Activated CD4-positive, alpha-beta memory T cell treated with anti-CD3 and anti-CD28 coated beads for 36 hours (primary cell): ENCODE measurements around the gene EXOC2. TPM values are rescaled to one million over a fixed set of nuclear protein-coding genes. Genes with fewer than 3 reads are reported as not detected.
A peak's percentile ranks its signal among the peaks of the same experiment; 100 is the strongest.

ENCODE experiments used
- CTCF ChIA-PET: fragments of 350-600 bp; sonication (Branson Sonifier 250); formaldehyde crosslinking; loops from one replicate; lab custom pipeline; 2021; ENCODE audit warnings: antibody characterized with exemption, inconsistent platforms; lab: Charles Lee
- POLR2A ChIA-PET: fragments of 350-600 bp; sonication (Branson Sonifier 250); formaldehyde crosslinking; loops from one replicate; lab custom pipeline; 2021; ENCODE audit warnings: antibody characterized with exemption; lab: Charles Lee
- DNase-seq: peaks from one replicate; pipeline ENCODE4 v3.0.0-alpha.2; 2020
- H3K27ac Mint-ChIP-seq: one replicate; pipeline ENCODE4 v1.8.0; 2021; ENCODE audit warnings: mixed read lengths
- H3K27me3 Mint-ChIP-seq: one replicate; pipeline ENCODE4 v1.8.0; 2021; ENCODE audit warnings: mixed read lengths
- H3K36me3 Mint-ChIP-seq: one replicate; pipeline ENCODE4 v1.8.0; 2021; ENCODE audit warnings: mixed read lengths
- H3K4me1 Mint-ChIP-seq: one replicate; pipeline ENCODE4 v1.8.0; 2021; ENCODE audit warnings: low read depth, mixed read lengths
- H3K4me3 Mint-ChIP-seq: one replicate; pipeline ENCODE4 v1.8.0; 2021; ENCODE audit warnings: mild to moderate bottlenecking, mixed read lengths
- H3K9me3 Mint-ChIP-seq: one replicate; pipeline ENCODE4 v1.8.0; 2021; ENCODE audit warnings: mixed read lengths
- intact Hi-C: fragments of 100-400 bp; cut with micrococcal nuclease; formaldehyde crosslinking; loops from one replicate; pipeline ENCODE4 v1.15.1; 2023
- total RNA-seq, 2 experiments: library from RNA; stranded (reverse); gene quantifications; one replicate each; pipeline ENCODE4 v1.2.3, GENCODE V29; 2021

The EXOC2 gene
- total RNA-seq, 2 experiments from 2014 or later = 40.5 to 42.3 TPM

DNA sequence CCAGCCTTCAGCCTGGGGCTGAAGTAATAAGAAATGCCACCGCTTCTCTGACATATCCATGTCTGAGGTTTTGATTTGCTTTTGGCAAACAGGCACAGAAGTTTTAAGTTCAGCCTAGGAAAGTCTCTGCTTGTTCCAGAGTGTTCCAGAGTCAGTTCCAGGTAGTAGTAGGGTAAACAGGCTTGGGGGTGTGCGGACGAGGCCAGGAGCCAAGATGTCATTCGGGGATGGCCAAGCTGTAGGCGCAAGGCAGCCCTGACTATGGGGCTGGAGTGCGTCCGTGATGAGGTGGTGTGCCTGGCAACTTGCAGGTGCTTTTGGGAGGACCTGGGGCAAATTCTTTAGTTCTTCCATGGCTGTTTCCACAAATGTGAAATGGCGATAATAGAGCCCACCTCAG lies 241.1 kb downstream of the EXOC2 start:
- H3K4me3 Mint-ChIP-seq = no peak overlapping the region
- CTCF ChIA-PET = no interaction called here
- POLR2A ChIA-PET = interaction anchor here (1.0 kb wide), 1 partner anchor 27 kb away, joined by 3 read pairs; no protein-coding TSS in a partner anchor

DNA sequence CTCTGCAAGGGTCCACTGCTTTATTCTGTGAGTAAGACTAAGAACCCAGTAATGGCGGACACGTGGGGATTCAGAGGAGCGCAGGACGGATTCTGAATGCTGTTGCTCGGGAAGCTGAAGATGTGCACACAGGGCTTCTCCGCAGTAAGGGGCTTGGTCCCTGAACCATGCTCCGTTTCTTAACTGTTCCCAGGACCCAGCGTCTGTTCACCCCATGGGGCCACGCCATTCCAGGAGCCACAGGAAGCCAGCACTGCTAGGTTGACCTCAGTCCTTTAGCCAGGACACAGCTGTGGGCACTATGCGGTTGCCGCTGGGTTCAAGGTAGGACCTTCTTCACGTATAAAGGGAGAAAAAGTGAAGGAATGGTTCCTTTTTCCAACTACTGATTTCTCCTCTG lies 241.6 kb downstream of the EXOC2 start:
- H3K36me3 Mint-ChIP-seq = peaks cover 5% of the 10 kb centered on the region
- no peaks in the 10 kb centered on the region for H3K9me3 Mint-ChIP-seq
- intact Hi-C loops = no loop called here
- POLR2A ChIA-PET = interaction anchor here (1.0 to 1.2 kb wide), 2 partner anchors 17 to 26 kb away, joined by 3 read pairs; no protein-coding TSS in a partner anchor
- no peak overlapping the region for H3K4me3 Mint-ChIP-seq
- peaks cover 1% of the 10 kb centered on the region for H3K27me3 Mint-ChIP-seq
- H3K27ac Mint-ChIP-seq = peak overlapping the region; percentile 23
- CTCF ChIA-PET = interaction anchor here (1.1 kb wide), 1 partner anchor 98 kb away, joined by 5 read pairs; no protein-coding TSS in a partner anchor
- no peak for DNase-seq
- H3K4me1 Mint-ChIP-seq = peaks cover 41% of the 10 kb centered on the region

More for the DNA sequence above, 241.1 kb downstream of the EXOC2 start:
- intact Hi-C loops = no loop called here
- peaks cover 36% of the 10 kb centered on the region for H3K4me1 Mint-ChIP-seq
- no peak for DNase-seq
- H3K27me3 Mint-ChIP-seq = no peaks in the 10 kb centered on the region
- peaks cover 5% of the 10 kb centered on the region for H3K36me3 Mint-ChIP-seq
- peak overlapping the region; percentile 23 for H3K27ac Mint-ChIP-seq
- H3K9me3 Mint-ChIP-seq = no peaks in the 10 kb centered on the region

- intact Hi-C loops = no loop called here
- ChIA-PET CTCF (interaction anchor here (1.1 kb wide), 1 partner anchor 99 kb away, joined by 5 read pairs; no protein-coding TSS in a partner anchor), POLR2A (interaction anchor here (0.9 to 1.2 kb wide), 3 partner anchors 15 to 48 kb away, joined by 3 read pairs; no protein-coding TSS in a partner anchor)
- Mint-ChIP-seq H3K27ac (peak overlapping the region; percentile 60), H3K4me3 (no peak overlapping the region), H3K4me1 (peaks cover 50% of the 10 kb centered on the region), H3K9me3 (no peaks in the 10 kb centered on the region), H3K36me3 (peaks cover 5% of the 10 kb centered on the region), H3K27me3 (peaks cover 1% of the 10 kb centered on the region)
- DNase-seq = peak; percentile 8
Measured at GRCh38 chr6:449486-450419, 243.2 kb downstream of the EXOC2 start.

- ChIA-PET POLR2A (interaction anchor here (1.1 kb wide), 1 partner anchor 31 kb away, joined by 3 read pairs; no protein-coding TSS in a partner anchor), CTCF (no interaction called here)
- H3K36me3 Mint-ChIP-seq = peaks cover 5% of the 10 kb centered on the region
- H3K4me1 Mint-ChIP-seq = peaks cover 51% of the 10 kb centered on the region
- H3K9me3 Mint-ChIP-seq = no peaks in the 10 kb centered on the region
- no peak overlapping the region for H3K4me3 Mint-ChIP-seq
- intact Hi-C loops = no loop called here
- peak; percentile 8 for DNase-seq
- peak overlapping the region; percentile 97 for H3K27ac Mint-ChIP-seq
- peaks cover 1% of the 10 kb centered on the region for H3K27me3 Mint-ChIP-seq
Measured at GRCh38 chr6:449057-449430, 243.9 kb downstream of the EXOC2 start.

DNA sequence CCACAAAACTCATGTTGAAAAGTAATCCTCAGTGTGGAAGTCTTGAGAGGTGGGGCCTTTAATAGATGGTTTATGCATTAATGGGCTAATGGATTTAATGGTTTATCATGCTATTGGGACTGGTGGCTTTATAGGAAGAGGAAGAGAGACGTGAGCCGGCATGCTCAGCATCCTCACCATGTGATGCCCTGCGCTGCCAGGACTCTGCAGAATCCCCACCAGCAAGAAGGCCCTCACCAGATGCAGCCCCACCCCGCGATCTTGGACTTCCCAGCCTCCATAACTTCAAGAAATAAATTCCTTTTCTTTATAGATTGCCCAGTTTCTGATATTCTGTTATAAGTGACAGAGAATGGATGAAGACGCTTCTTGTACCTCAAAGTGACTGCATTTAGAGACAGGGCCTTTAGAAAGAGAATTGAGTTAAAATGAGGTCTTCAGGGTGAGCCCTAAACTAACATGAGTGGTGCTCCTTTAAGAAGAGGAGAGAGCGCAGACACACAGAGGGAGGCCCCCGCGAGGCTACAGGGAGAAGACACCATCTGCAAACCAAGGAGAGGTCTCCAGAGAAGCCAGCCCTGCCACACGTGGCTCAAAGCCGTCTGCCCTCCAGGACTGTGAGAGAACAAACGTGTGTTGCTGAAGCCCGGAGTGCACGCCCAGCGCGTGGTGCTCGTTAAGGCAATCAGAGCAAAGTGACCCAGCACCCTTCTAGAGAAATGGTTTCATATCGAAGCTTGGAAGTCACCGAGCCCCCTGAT lies 244.5 kb downstream of the EXOC2 start:
- CTCF ChIA-PET = no interaction called here
- intact Hi-C loops = no loop called here
- POLR2A ChIA-PET = interaction anchor here (1.1 kb wide), 1 partner anchor 30 kb away, joined by 3 read pairs; no protein-coding TSS in a partner anchor
- Mint-ChIP-seq H3K27me3 (peaks cover 1% of the 10 kb centered on the region), H3K27ac (peak overlapping the region; percentile 97), H3K36me3 (peaks cover 5% of the 10 kb centered on the region), H3K4me3 (peak overlapping the region; percentile 77), H3K4me1 (peaks cover 55% of the 10 kb centered on the region), H3K9me3 (no peaks in the 10 kb centered on the region)
- peak; percentile 10 for DNase-seq

DNA sequence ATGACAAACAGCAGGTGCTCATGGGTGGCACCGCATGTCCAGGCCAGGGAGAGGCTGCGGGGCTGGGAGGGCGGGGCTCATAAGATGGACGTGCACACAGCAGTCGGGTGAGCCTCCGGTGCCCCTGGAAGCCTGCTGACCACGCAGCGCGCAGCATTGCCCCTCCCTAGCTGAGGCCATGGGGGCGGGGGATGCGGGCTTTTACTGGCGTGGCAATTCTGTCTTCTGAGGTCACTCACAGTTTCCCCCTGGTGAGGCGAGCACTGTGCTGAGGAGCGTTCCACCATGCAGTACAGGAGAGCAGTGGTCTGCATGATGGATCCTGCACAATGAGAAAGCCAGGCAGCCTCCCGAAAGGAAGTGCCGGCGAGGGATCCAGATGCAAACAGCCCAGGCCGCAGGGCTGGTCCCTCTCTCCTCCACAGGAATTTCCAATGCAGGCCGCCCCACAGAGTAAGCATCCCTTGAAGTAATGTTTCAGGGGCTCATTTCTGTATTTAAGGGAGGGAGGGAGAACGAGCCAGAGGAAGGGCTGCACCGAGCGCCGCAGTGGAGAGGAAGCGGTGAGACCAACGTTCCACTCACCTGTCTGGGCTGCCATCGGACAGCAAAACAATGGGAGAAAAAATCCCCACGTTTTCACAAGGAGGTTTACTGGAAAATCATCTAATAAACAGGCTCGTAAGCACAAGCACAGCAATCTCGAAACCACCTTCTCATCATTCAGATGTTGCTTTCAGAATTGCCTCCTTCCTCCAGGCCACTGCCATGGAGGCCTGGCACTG lies 245.4 kb downstream of the EXOC2 start:
- H3K9me3 Mint-ChIP-seq = no peaks in the 10 kb centered on the region
- peaks cover 5% of the 10 kb centered on the region for H3K36me3 Mint-ChIP-seq
- intact Hi-C loops = loop anchor here (1.0 to 2.0 kb wide), 6 partner anchors 15 to 223 kb away; no protein-coding TSS in a partner anchor
- peaks cover 55% of the 10 kb centered on the region for H3K4me1 Mint-ChIP-seq
- peak overlapping the region; percentile 77 for H3K4me3 Mint-ChIP-seq
- peak; percentile 73 for DNase-seq
- CTCF ChIA-PET = interaction anchor here (0.9 to 1.5 kb wide), 10 partner anchors 11 to 259 kb away, joined by 3 to 9 read pairs (median 4); no protein-coding TSS in a partner anchor
- peaks cover 1% of the 10 kb centered on the region for H3K27me3 Mint-ChIP-seq
- POLR2A ChIA-PET = interaction anchor here (0.5 to 4.2 kb wide), 25 partner anchors 12 to 123 kb away, joined by 3 to 51 read pairs (median 8); partner anchors contain the start of gene IRF4
- H3K27ac Mint-ChIP-seq = peak overlapping the region; percentile 97

- CTCF ChIA-PET = interaction anchor here (0.9 to 1.6 kb wide), 11 partner anchors 10 to 258 kb away, joined by 3 to 9 read pairs (median 3); no protein-coding TSS in a partner anchor
- Mint-ChIP-seq H3K27me3 (peaks cover 1% of the 10 kb centered on the region), H3K36me3 (peaks cover 5% of the 10 kb centered on the region), H3K9me3 (no peaks in the 10 kb centered on the region), H3K4me3 (peak overlapping the region; percentile 77), H3K27ac (peak overlapping the region; percentile 97), H3K4me1 (peaks cover 55% of the 10 kb centered on the region)
- POLR2A ChIA-PET = interaction anchor here (0.5 to 4.2 kb wide), 29 partner anchors 11 to 124 kb away, joined by 3 to 51 read pairs (median 6); partner anchors contain the start of gene IRF4
- DNase-seq = peak; percentile 97
- intact Hi-C loops = loop anchor here (1.0 to 2.0 kb wide), 7 partner anchors 14 to 222 kb away; partner anchors contain the start of gene IRF4
Measured at GRCh38 chr6:446418-447366, 246.2 kb downstream of the EXOC2 start.

GRCh38 chr6:445571-446417 lies 247.1 kb downstream of the EXOC2 start:
- no peaks in the 10 kb centered on the region for H3K9me3 Mint-ChIP-seq
- peaks cover 55% of the 10 kb centered on the region for H3K4me1 Mint-ChIP-seq
- H3K27ac Mint-ChIP-seq = peak overlapping the region; percentile 97
- peak overlapping the region; percentile 77 for H3K4me3 Mint-ChIP-seq
- H3K27me3 Mint-ChIP-seq = peaks cover 1% of the 10 kb centered on the region
- DNase-seq = peak; percentile 38
- peaks cover 5% of the 10 kb centered on the region for H3K36me3 Mint-ChIP-seq
- intact Hi-C loops = loop anchor here (1.0 to 2.0 kb wide), 3 partner anchors 23 to 221 kb away; partner anchors contain the start of gene IRF4
- POLR2A ChIA-PET = interaction anchor here (0.9 to 4.2 kb wide), 21 partner anchors 11 to 113 kb away, joined by 3 to 51 read pairs (median 12); partner anchors contain the start of gene IRF4
- CTCF ChIA-PET = interaction anchor here (1.0 to 1.6 kb wide), 9 partner anchors 9 to 291 kb away, joined by 3 to 9 read pairs (median 5); no protein-coding TSS in a partner anchor

DNA sequence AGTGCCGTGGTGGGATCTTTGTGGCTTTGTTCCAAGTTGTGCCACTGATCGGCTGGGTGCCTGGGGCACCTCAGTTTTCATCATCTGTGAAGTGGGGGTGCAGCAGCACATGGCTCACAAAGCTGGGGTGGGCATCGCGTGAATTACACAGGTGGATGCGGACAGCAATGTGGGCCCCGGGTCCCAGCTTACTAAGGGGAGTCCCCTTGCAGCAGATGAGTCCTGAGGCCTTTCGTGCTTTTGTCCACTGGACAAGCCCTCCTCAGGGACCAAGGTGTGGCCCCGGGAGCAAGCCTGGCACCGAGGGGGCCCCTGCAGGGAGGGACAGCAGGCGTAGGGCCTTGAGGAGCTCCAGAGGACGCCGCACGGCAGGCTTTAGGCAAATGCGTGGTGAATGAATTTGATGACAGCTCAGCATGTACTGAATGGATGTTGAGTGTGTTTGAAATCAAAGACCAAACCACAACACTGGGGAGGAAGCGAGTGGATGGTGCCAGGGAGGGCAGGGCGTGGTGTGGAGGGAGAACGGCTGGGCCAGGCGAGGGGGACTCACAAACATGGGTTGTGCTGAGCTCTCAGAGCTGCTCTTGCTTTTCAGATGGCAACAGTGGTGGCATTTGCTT lies 248.2 kb downstream of the EXOC2 start:
- peak; percentile 77 for DNase-seq
- Mint-ChIP-seq H3K27ac (peak overlapping the region; percentile 97), H3K9me3 (no peaks in the 10 kb centered on the region), H3K36me3 (peaks cover 5% of the 10 kb centered on the region), H3K27me3 (peaks cover 1% of the 10 kb centered on the region), H3K4me3 (peak overlapping the region; percentile 77), H3K4me1 (peaks cover 55% of the 10 kb centered on the region)
- CTCF ChIA-PET = interaction anchor here (0.5 to 1.6 kb wide), 7 partner anchors 10 to 290 kb away, joined by 3 to 8 read pairs (median 5); no protein-coding TSS in a partner anchor
- intact Hi-C loops = loop anchor here (1.0 kb wide), 1 partner anchor 22 kb away; no protein-coding TSS in a partner anchor
- POLR2A ChIA-PET = interaction anchor here (1.2 to 4.2 kb wide), 14 partner anchors 9 to 106 kb away, joined by 4 to 51 read pairs (median 17); partner anchors contain the start of gene IRF4
